ENCODE results near the gene ZBTB7C.

DNA sequence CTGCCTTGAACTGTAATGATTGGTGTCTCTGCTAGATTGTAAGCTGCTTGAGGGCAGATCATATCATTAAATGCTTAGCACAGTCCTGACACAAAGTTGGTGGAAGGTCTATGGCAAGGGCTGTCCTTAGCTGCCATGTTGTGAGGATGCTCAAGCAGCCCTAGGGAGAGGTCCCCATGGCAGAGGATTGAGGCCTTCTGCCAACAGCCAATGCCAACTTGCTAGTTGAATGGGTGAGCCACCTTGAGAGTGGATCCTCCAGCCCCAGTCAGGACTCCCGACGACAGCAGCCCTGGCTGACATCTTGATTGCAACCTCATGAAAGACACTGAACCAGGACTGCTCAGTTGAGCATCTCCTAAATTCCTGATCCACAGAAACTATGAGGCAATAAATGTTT lies 363.4 kb downstream of the ZBTB7C start:
- TF ChIP-seq RCOR1 (conservative IDR thresholded peaks at IDR 0.05; ENCODE audit: low read depth, low read length) (no peak), EP300 (IDR thresholded peaks at IDR 0.05; ENCODE audit: borderline replicate concordance in 1 of 2, control insufficient read depth in 1 of 2, low read depth in 2 of 2, low read length in 2 of 2) (no peak), SP1 (IDR thresholded peaks at IDR 0.05; ENCODE audit: low read depth, low read length) (no peak), ZNF24 (IDR thresholded peaks at IDR 0.05) (no peak), KDM1A (IDR thresholded peaks at IDR 0.05; ENCODE audit: borderline replicate concordance) (no peak), TARDBP (IDR thresholded peaks at IDR 0.05; ENCODE audit: borderline replicate concordance) (no peak), TCF7 (IDR thresholded peaks at IDR 0.05; ENCODE audit: borderline replicate concordance) (no peak), POLR2A (IDR thresholded peaks at IDR 0.05; ENCODE audit: low read depth, low read length) (no peak), CEBPB (IDR thresholded peaks at IDR 0.05; ENCODE audit: borderline replicate concordance in 1 of 2, low read depth in 2 of 2, low read length in 2 of 2) (no peak), FOS (IDR thresholded peaks at IDR 0.05; ENCODE audit: borderline replicate concordance, extremely low read depth, insufficient read length) (no peak), TAF1 (IDR thresholded peaks at IDR 0.05; ENCODE audit: borderline replicate concordance, low read depth, low read length) (no peak)
- TF ChIP-seq, protein P1, sequence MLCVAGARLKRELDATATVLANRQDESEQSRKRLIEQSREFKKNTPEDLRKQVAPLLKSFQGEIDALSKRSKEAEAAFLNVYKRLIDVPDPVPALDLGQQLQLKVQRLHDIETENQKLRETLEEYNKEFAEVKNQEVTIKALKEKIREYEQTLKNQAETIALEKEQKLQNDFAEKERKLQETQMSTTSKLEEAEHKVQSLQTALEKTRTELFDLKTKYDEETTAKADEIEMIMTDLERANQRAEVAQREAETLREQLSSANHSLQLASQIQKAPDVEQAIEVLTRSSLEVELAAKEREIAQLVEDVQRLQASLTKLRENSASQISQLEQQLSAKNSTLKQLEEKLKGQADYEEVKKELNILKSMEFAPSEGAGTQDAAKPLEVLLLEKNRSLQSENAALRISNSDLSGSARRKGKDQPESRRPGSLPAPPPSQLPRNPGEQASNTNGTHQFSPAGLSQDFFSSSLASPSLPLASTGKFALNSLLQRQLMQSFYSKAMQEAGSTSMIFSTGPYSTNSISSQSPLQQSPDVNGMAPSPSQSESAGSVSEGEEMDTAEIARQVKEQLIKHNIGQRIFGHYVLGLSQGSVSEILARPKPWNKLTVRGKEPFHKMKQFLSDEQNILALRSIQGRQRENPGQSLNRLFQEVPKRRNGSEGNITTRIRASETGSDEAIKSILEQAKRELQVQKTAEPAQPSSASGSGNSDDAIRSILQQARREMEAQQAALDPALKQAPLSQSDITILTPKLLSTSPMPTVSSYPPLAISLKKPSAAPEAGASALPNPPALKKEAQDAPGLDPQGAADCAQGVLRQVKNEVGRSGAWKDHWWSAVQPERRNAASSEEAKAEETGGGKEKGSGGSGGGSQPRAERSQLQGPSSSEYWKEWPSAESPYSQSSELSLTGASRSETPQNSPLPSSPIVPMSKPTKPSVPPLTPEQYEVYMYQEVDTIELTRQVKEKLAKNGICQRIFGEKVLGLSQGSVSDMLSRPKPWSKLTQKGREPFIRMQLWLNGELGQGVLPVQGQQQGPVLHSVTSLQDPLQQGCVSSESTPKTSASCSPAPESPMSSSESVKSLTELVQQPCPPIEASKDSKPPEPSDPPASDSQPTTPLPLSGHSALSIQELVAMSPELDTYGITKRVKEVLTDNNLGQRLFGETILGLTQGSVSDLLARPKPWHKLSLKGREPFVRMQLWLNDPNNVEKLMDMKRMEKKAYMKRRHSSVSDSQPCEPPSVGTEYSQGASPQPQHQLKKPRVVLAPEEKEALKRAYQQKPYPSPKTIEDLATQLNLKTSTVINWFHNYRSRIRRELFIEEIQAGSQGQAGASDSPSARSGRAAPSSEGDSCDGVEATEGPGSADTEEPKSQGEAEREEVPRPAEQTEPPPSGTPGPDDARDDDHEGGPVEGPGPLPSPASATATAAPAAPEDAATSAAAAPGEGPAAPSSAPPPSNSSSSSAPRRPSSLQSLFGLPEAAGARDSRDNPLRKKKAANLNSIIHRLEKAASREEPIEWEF (IDR thresholded peaks at IDR 0.05; ENCODE audit: insufficient replicate concordance, low read depth, low read length) = no peak
- TF ChIP-seq, protein P2, sequence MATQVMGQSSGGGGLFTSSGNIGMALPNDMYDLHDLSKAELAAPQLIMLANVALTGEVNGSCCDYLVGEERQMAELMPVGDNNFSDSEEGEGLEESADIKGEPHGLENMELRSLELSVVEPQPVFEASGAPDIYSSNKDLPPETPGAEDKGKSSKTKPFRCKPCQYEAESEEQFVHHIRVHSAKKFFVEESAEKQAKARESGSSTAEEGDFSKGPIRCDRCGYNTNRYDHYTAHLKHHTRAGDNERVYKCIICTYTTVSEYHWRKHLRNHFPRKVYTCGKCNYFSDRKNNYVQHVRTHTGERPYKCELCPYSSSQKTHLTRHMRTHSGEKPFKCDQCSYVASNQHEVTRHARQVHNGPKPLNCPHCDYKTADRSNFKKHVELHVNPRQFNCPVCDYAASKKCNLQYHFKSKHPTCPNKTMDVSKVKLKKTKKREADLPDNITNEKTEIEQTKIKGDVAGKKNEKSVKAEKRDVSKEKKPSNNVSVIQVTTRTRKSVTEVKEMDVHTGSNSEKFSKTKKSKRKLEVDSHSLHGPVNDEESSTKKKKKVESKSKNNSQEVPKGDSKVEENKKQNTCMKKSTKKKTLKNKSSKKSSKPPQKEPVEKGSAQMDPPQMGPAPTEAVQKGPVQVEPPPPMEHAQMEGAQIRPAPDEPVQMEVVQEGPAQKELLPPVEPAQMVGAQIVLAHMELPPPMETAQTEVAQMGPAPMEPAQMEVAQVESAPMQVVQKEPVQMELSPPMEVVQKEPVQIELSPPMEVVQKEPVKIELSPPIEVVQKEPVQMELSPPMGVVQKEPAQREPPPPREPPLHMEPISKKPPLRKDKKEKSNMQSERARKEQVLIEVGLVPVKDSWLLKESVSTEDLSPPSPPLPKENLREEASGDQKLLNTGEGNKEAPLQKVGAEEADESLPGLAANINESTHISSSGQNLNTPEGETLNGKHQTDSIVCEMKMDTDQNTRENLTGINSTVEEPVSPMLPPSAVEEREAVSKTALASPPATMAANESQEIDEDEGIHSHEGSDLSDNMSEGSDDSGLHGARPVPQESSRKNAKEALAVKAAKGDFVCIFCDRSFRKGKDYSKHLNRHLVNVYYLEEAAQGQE (IDR thresholded peaks at IDR 0.05; ENCODE audit: low read depth, low read length) = no peak
- TF ChIP-seq, protein P3, sequence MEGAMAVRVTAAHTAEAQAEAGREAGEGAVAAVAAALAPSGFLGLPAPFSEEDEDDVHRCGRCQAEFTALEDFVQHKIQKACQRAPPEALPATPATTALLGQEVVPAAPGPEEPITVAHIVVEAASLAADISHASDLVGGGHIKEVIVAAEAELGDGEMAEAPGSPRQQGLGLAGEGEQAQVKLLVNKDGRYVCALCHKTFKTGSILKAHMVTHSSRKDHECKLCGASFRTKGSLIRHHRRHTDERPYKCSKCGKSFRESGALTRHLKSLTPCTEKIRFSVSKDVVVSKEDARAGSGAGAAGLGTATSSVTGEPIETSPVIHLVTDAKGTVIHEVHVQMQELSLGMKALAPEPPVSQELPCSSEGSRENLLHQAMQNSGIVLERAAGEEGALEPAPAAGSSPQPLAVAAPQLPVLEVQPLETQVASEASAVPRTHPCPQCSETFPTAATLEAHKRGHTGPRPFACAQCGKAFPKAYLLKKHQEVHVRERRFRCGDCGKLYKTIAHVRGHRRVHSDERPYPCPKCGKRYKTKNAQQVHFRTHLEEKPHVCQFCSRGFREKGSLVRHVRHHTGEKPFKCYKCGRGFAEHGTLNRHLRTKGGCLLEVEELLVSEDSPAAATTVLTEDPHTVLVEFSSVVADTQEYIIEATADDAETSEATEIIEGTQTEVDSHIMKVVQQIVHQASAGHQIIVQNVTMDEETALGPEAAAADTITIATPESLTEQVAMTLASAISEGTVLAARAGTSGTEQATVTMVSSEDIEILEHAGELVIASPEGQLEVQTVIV (IDR thresholded peaks at IDR 0.05; ENCODE audit: borderline replicate concordance, partially characterized antibody) = no peak

Measured in GM12878 (cell line).